Inflammatory macrophage (primary cell): ENCODE results near the gene CTNND1.
A peak's percentile ranks its signal among the peaks of the same experiment; 100 is the strongest.
"Not testable (repeated sequence)": the region's sequence is repeated elsewhere in the genome, so short reads cannot be mapped to it uniquely, and the experiment has no call there.

Experiments used
- DNase-seq, 2 donors: peaks; one replicate each; pipeline ENCODE4 v3.0.0-alpha.2; 2020 to 2022
- total RNA-seq, 18 experiments: gene quantifications; one replicate each; lab custom pipeline; 2026; ENCODE audit warnings: mixed read lengths in 6 of 18, inconsistent platforms in 2 of 18; lab: John Stamatoyannopoulos, UW

Gene CTNND1
- 9.9 to 32.7 (median 18.4) reads per million in 18 experiments for total RNA-seq

GRCh38 chr11:57761301-57762234, at the start of gene CTNND1:
Gene CTNND1, plus strand, starts transcription at chr11:57761802. Its CDS starts 29,677 bp downstream, at chr11:57791479.
- peak; percentile 94 to 97 for DNase-seq

- DNase-seq: peak; percentile 98 to 99
These were observed 49.1 kb upstream of the CTNND1 start, which contains the start of gene TMX2 for GRCh38 chr11:57712256-57713150. Gene TMX2, plus strand, starts transcription at chr11:57712593. Its CDS starts 26 bp downstream, at chr11:57712619.

- DNase-seq: no peak
These were observed 47.8 kb upstream of the CTNND1 start for GRCh38 chr11:57713835-57714234.

GRCh38 chr11:57716726-57717125, 44.9 kb upstream of the CTNND1 start:
- DNase-seq: not testable (repeated sequence)

GRCh38 chr11:57727185-57727584, 34.4 kb upstream of the CTNND1 start:
- no peak for DNase-seq

GRCh38 chr11:57728829-57729228, 32.8 kb upstream of the CTNND1 start:
- DNase-seq: no peak

GRCh38 chr11:57729479-57729878, 32.1 kb upstream of the CTNND1 start:
- DNase-seq: no peak

- no peak for DNase-seq
These were observed 28.9 kb upstream of the CTNND1 start for GRCh38 chr11:57732661-57733060.

GRCh38 chr11:57735619-57736298, 25.8 kb upstream of the CTNND1 start:
- DNase-seq: no peak

- peak; percentile 98 to 99 for DNase-seq
These were observed 20.2 kb upstream of the CTNND1 start, which contains the start of gene SELENOH for GRCh38 chr11:57741132-57742086. Gene SELENOH, plus strand, starts transcription at chr11:57741491. Its CDS starts 105 bp downstream, at chr11:57741596.

- no peak for DNase-seq
These were observed 19.5 kb upstream of the CTNND1 start for GRCh38 chr11:57742087-57742452.

GRCh38 chr11:57744357-57744756, 17.2 kb upstream of the CTNND1 start:
- DNase-seq: no peak

- no peak for DNase-seq
These were observed 16.4 kb upstream of the CTNND1 start for GRCh38 chr11:57745206-57745605.

GRCh38 chr11:57746920-57747319, 14.7 kb upstream of the CTNND1 start:
- no peak for DNase-seq

GRCh38 chr11:57751176-57751575, 10.4 kb upstream of the CTNND1 start:
- no peak for DNase-seq

GRCh38 chr11:57751676-57752253, 9.8 kb upstream of the CTNND1 start, which contains the start of gene BTBD18:
Gene BTBD18, minus strand, starts transcription at chr11:57751819. Its CDS starts 631 bp downstream, at chr11:57751188.
- peak; percentile 29 to 40 for DNase-seq

- no peak for DNase-seq
These were observed 8.6 kb upstream of the CTNND1 start for GRCh38 chr11:57752954-57753353.

GRCh38 chr11:57758174-57758573, 3.4 kb upstream of the CTNND1 start:
- DNase-seq: no peak

- no peak for DNase-seq
These were observed 746 bp downstream of the CTNND1 start for GRCh38 chr11:57762235-57762861.

GRCh38 chr11:57763568-57763967, 2.0 kb downstream of the CTNND1 start:
- no peak for DNase-seq
